Muscle layer of colon (tissue), 2 donors: Measurements from ENCODE around the gene RAB3A.
"Not testable (repeated sequence)": the region's sequence is repeated elsewhere in the genome, so short reads cannot be mapped to it uniquely, and the experiment has no call there.

ENCODE experiments used
- H3K27ac ChIP-seq: one replicate; pipeline ENCODE4 v1.7.0; 2013; ENCODE audit warnings: low read depth, mild to moderate bottlenecking, low read length, moderate library complexity
- H3K27me3 ChIP-seq, 2 donors: one replicate each; pipeline ENCODE4 v1.7.0; 2013; ENCODE audit warnings: low read length in 2 of 2, mild to moderate bottlenecking in 2 of 2; ENCODE audit not compliant: insufficient read depth in 2 of 2, control insufficient read depth in 1 of 2
- H3K36me3 ChIP-seq: one replicate; pipeline ENCODE4 v1.7.0; 2013; ENCODE audit warnings: mild to moderate bottlenecking, low read length; ENCODE audit not compliant: insufficient read depth
- H3K4me1 ChIP-seq: one replicate; pipeline ENCODE4 v1.7.0; 2013; ENCODE audit warnings: mild to moderate bottlenecking, low read length; ENCODE audit not compliant: insufficient read depth
- H3K4me3 ChIP-seq, 2 donors: one replicate each; pipeline ENCODE4 v1.7.0; 2013; ENCODE audit warnings: low read length in 2 of 2, low read depth in 1 of 2, mild to moderate bottlenecking in 1 of 2, moderate library complexity in 1 of 2
- H3K9ac ChIP-seq: one replicate; pipeline ENCODE4 v1.7.0; 2013; ENCODE audit warnings: low read length
- H3K9me3 ChIP-seq: one replicate; pipeline ENCODE4 v1.7.0; 2013; ENCODE audit warnings: mild to moderate bottlenecking, low read length
- donor health status: abdominal sarcoma.
- donor health status: Adenocarcinoma of cecum.

The RAB3A gene

GRCh38 chr19:18221815-18222725, 18.2 kb upstream of the RAB3A start:
- H3K9ac ChIP-seq = no peak overlapping the region
- no peaks in the 10 kb centered on the region for H3K36me3 ChIP-seq
- H3K9me3 ChIP-seq = no peaks in the 10 kb centered on the region
- H3K27ac ChIP-seq = no peak overlapping the region
- peaks cover 19 to 30% of the 10 kb centered on the region in 2 donors for H3K27me3 ChIP-seq
- peaks cover 12% of the 10 kb centered on the region for H3K4me1 ChIP-seq
- no peak overlapping the region for H3K4me3 ChIP-seq

GRCh38 chr19:18220632-18221275, 16.9 kb upstream of the RAB3A start:
- Histone ChIP-seq H3K4me3 (no peak overlapping the region), H3K9me3 (no peaks in the 10 kb centered on the region), H3K9ac (no peak overlapping the region), H3K27ac (no peak overlapping the region), H3K27me3 (peaks cover 9 to 17% of the 10 kb centered on the region in 2 donors), H3K36me3 (no peaks in the 10 kb centered on the region), H3K4me1 (peaks cover 12% of the 10 kb centered on the region)

GRCh38 chr19:18219911-18220631, 16.2 kb upstream of the RAB3A start:
- peaks cover 2 to 10% of the 10 kb centered on the region in 2 donors for H3K27me3 ChIP-seq
- H3K36me3 ChIP-seq = no peaks in the 10 kb centered on the region
- H3K4me1 ChIP-seq = peaks cover 7% of the 10 kb centered on the region
- H3K27ac ChIP-seq = no peak overlapping the region
- H3K9me3 ChIP-seq = no peaks in the 10 kb centered on the region
- H3K4me3 ChIP-seq = no peak overlapping the region
- no peak overlapping the region for H3K9ac ChIP-seq

GRCh38 chr19:18218600-18218999, 14.8 kb upstream of the RAB3A start:
- Histone ChIP-seq H3K4me1 (no peaks in the 10 kb centered on the region), H3K36me3 (no peaks in the 10 kb centered on the region), H3K27ac (no peak overlapping the region), H3K27me3 (peaks cover 0 to 5% of the 10 kb centered on the region in 2 donors), H3K4me3 (no peak overlapping the region), H3K9ac (no peak overlapping the region), H3K9me3 (no peaks in the 10 kb centered on the region)

GRCh38 chr19:18218159-18218558, 14.3 kb upstream of the RAB3A start:
- no peak overlapping the region for H3K27ac ChIP-seq
- no peaks in the 10 kb centered on the region for H3K4me1 ChIP-seq
- H3K36me3 ChIP-seq = no peaks in the 10 kb centered on the region
- H3K27me3 ChIP-seq = peaks cover 0 to 5% of the 10 kb centered on the region in 2 donors
- H3K4me3 ChIP-seq = no peak overlapping the region
- H3K9ac ChIP-seq = no peak overlapping the region
- H3K9me3 ChIP-seq = no peaks in the 10 kb centered on the region

- Histone ChIP-seq H3K27me3 (peaks cover 0 to 5% of the 10 kb centered on the region in 2 donors), H3K4me1 (no peaks in the 10 kb centered on the region), H3K9ac (no peak overlapping the region), H3K27ac (no peak overlapping the region), H3K4me3 (no peak overlapping the region), H3K9me3 (no peaks in the 10 kb centered on the region), H3K36me3 (no peaks in the 10 kb centered on the region)
Measured at GRCh38 chr19:18216789-18217188, 12.9 kb upstream of the RAB3A start.

- no peaks in the 10 kb centered on the region for H3K36me3 ChIP-seq
- no peaks in the 10 kb centered on the region for H3K4me1 ChIP-seq
- no peak overlapping the region for H3K9ac ChIP-seq
- no peak overlapping the region for H3K27ac ChIP-seq
- H3K9me3 ChIP-seq = no peaks in the 10 kb centered on the region
- no peak overlapping the region for H3K4me3 ChIP-seq
- no peaks in the 10 kb centered on the region for H3K27me3 ChIP-seq
Measured at GRCh38 chr19:18214779-18215433, 11.1 kb upstream of the RAB3A start.

GRCh38 chr19:18211683-18212082, 7.8 kb upstream of the RAB3A start:
- H3K9ac ChIP-seq = no peak overlapping the region
- H3K36me3 ChIP-seq = no peaks in the 10 kb centered on the region
- H3K9me3 ChIP-seq = no peaks in the 10 kb centered on the region
- no peak overlapping the region for H3K27ac ChIP-seq
- no peak overlapping the region for H3K4me3 ChIP-seq
- H3K27me3 ChIP-seq = peaks cover 0 to 4% of the 10 kb centered on the region in 2 donors
- H3K4me1 ChIP-seq = no peaks in the 10 kb centered on the region

GRCh38 chr19:18209912-18210311, 6.1 kb upstream of the RAB3A start:
- H3K27ac ChIP-seq, H3K4me1 ChIP-seq, H3K9me3 ChIP-seq, H3K9ac ChIP-seq, H3K27me3 ChIP-seq, H3K36me3 ChIP-seq, H3K4me3 ChIP-seq: not testable (repeated sequence)

GRCh38 chr19:18208098-18208951, 4.5 kb upstream of the RAB3A start:
- Histone ChIP-seq H3K27ac (no peak overlapping the region), H3K4me1 (peaks cover 6% of the 10 kb centered on the region), H3K9ac (no peak overlapping the region), H3K9me3 (no peaks in the 10 kb centered on the region), H3K36me3 (no peaks in the 10 kb centered on the region), H3K4me3 (no peak overlapping the region), H3K27me3 (peaks cover 0 to 4% of the 10 kb centered on the region in 2 donors)
